HG02763 (cell line): Measurements from ENCODE around the gene FGA.
A peak's percentile ranks its signal among the peaks of the same experiment; 100 is the strongest.

Experiments
- ATAC-seq: cut with Tn5 transposase; IDR thresholded peaks from one replicate; pipeline ENCODE4 v1.9.1; 2021; ENCODE audit warnings: mild to moderate bottlenecking, moderate library complexity; ENCODE audit not compliant: unreplicated experiment

Gene FGA

DNA sequence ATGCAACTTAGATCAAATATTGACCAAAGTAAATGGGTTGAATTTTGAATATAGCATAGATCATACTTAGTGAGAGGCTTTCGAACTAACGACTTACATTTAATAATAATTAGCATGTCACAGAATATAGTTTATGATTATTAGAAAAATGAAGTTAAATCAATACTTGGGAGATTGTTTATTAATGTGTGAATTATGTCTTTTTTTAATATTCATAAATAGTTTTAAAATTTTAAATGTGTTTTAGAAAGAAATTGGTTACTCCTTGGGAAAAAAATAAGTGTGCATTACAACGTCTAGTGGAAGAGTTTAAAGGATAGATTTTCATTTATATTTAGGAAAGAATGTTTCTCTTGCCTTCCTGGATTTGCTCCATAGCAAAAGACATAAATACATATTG lies 7.3 kb downstream of the FGA start:
- ATAC-seq, result no peak

DNA sequence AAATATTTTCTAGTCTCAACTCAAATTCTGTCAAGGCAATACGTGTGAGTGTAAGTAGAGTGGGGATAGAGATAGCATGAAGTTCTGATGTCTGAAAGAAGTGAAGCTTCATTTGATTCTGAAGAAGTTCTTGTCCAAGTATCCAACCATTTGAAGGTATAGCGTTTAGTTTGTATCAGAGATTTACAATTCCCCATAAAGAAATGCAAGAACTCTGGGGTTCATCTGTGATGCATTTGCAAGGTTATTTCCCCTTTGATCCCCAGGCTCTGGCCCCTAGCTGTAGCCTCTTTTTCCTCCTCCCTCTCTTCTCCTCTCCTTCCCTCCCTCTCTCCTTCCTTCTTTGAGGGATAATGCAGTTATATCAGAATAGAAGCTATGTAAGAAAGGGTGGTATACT lies 7.8 kb downstream of the FGA start:
- ATAC-seq, result no peak

DNA sequence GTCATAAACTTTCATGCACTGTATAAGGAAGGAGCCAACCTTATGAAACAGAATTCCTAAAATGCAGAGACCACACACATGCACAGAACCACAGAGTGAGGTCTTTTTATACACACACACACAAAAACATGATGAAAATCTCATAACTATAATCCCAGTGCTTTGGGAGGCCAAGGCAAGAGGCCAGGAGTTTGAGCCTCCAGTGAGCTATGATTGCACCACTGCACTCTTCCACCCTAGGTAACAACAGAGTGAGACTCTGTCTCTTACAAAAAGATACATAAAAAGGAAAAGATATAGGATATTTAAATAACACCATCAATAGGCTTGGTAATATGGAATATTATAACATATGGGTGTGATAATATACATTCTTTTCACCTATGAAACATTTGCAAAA lies 10.6 kb downstream of the FGA start:
- no peak for ATAC-seq

DNA sequence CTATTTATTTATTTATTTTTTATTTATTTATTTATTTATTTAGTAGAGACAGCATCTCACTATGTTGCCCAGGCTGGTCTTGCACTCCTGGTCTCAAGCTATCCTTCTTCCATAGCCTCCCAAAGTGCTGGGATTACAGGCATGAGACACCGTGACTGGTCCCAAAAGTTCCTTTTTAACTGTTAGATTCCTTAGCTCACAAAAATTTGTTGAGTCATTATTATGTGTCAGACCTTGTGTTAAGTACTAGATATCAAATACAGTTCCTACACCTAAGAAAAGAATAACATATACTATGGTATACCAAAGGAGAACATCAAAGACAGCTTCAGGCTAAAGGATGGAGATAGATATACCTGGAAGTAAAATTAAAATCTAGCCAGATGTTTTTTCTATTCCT lies 11.6 kb downstream of the FGA start:
- ATAC-seq, result no peak

DNA sequence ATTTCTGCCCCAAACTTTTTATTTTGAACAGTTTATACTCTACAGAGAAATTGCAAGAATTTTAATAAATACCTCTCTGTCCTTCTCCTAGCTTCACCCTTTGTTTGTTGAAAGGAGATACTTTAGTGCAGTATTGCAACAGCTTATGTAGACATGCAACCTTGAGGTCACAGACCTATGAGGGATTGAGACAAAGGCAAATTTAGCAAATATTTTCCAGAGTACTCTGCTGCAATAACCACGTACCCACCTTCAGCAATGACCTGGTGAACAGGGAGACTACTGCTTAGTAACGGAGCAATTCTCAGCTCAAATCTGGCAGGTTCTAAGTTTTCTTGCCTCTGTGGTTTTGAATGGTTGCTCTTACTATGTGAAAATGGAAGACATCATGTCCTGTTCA lies 13.2 kb downstream of the FGA start:
- no peak for ATAC-seq

DNA sequence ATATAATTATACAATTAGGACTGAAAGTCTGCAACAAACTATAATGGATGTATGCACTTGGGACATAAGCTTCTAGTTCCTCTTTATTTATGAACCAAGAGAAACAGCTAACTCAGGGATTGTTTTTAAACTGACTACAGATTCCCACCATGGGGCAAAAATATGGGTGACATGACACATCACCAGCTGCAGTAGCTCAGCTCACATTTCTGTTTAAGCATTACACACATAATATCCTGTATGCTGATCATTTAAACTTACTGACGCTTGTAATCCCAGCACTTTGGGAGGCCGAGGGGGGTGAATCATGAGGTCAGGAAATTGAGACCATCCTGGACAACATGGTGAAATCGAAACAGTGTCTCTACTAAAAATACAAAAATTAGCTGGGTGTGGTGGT lies 16.2 kb downstream of the FGA start:
- no peak for ATAC-seq

DNA sequence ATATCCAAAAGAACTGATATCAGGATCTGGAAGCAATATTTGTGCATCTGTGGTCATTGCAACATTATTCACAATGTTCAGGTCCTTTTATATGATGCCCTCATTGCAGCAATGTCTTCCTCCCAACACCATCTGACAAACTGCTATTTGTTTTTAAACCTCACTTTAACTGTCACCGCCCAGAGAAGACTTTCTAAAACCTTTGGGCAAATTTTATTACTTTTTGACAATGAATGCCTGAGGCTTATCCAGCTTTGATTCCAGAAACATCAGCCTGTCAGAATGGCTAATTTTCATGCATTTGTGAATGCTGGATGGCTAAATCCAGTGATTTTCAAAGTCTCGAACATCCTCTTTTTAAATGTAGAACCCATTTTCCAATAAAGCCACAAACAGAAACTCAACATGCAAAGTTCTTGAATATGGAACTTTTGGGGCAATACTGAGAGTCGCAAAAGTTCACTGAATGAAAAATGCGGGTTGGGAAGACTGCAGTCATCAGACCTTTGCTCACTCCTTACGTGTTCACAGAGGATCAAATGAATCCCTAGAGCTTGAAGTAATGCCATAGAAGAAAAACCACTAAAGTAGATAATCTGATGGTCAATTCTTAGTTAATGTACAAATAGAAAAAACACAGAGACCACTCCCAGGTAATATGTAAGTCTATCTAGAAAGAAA lies 17.2 kb downstream of the FGA start:
- ATAC-seq, result no peak

DNA sequence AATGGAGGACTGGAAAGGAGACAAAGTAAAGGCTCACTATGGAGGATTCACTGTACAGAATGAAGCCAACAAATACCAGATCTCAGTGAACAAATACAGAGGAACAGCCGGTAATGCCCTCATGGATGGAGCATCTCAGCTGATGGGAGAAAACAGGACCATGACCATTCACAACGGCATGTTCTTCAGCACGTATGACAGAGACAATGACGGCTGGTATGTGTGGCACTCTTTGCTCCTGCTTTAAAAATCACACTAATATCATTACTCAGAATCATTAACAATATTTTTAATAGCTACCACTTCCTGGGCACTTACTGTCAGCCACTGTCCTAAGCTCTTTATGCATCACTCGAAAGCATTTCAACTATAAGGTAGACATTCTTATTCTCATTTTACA lies 21.0 kb downstream of the FGA start:
- ATAC-seq, result no peak

DNA sequence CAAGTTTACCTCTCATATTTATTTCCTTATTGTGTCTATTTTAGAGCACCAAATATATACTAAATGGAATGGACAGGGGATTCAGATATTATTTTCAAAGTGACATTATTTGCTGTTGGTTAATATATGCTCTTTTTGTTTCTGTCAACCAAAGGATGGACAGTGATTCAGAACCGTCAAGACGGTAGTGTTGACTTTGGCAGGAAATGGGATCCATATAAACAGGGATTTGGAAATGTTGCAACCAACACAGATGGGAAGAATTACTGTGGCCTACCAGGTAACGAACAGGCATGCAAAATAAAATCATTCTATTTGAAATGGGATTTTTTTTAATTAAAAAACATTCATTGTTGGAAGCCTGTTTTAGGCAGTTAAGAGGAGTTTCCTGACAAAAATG lies 21.5 kb downstream of the FGA start:
- ATAC-seq, result no peak

DNA sequence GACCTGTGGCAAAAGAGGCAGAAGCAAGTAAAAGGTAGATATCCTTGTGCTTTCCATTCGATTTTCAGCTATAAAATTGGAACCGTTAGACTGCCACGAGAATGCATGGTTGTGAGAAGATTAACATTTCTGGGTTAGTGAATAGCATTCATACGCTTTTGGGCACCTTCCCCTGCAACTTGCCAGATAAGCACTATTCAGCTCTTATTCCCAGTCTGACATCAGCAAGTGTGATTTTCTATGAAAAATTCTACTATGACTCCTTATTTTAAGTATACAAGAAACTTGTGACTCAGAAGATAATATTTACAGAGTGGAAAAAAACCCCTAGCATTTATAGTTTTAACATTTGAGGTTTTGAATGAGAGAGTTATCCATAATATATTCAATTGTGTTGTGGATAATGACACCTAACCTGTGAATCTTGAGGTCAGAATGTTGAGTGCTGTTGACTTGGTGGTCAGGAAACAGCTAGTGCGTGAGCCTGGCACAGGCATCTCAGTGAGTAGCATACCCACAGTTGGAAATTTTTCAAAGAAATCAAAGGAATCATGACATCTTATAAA lies 23.8 kb downstream of the FGA start:
- ATAC-seq, result no peak

DNA sequence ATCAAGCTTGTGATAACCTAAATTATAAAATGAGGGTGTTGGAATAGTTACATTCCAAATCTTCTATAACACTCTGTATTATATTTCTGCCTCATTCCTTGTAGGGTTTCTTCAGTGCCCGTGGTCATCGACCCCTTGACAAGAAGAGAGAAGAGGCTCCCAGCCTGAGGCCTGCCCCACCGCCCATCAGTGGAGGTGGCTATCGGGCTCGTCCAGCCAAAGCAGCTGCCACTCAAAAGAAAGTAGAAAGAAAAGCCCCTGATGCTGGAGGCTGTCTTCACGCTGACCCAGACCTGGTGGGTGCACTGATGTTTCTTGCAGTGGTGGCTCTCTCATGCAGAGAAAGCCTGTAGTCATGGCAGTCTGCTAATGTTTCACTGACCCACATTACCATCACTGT lies 24.8 kb downstream of the FGA start:
- no peak for ATAC-seq

DNA sequence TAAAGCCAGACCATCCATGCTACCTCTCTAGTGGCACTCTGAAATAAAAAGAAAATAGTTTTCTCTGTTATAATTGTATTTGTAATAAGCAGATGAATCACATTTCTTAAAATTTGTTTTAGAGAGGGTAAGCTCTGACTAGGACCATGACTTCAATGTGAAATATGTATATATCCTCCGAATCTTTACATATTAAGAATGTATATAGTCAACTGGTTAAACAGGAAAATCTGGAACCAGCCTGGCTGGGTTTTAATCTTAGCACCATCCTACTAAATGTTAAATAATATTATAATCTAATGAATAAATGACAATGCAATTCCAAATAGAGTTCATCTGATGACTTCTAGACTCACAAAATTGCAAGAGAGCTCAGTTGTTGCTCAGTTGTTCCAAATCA lies 26.2 kb downstream of the FGA start:
- no peak for ATAC-seq

DNA sequence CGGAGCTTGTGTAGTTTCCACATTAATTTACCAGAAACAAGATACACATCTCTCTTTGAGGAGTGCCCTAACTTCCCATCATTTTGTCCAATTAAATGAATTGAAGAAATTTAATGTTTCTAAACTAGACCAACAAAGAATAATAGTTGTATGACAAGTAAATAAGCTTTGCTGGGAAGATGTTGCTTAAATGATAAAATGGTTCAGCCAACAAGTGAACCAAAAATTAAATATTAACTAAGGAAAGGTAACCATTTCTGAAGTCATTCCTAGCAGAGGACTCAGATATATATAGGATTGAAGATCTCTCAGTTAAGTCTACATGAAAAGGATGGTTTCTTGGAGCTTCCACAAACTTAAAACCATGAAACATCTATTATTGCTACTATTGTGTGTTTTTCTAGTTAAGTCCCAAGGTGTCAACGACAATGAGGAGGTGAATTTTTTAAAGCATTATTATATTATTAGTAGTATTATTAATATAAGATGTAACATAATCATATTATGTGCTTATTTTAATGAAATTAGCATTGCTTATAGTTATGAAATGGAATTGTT lies 27.8 kb downstream of the FGA start, which contains the start of gene FGB:
TSS of gene FGB (plus strand) at position 315 of the 558 bp plus-strand sequence. CDS start at position 323, 8 bp downstream.
- no peak for ATAC-seq

DNA sequence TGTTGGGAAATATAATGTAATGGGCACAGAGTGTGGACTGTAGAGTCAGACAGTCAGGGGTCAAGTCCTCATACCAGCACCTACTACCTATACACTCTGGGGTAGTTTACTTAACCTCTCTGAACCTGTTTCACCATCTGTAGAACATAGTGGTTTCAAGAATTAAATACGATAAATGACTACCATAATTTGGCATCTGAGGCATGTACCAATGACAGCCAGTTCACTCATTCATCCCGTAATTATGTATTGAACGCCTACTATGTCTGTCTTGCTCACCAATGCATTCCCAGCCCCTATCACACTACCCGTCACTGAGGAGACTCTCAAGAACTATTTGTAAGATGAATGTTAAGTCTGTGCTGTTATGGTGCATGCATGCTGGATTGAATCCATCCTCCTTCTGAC lies 29.7 kb downstream of the FGA start:
- no peak for ATAC-seq

DNA sequence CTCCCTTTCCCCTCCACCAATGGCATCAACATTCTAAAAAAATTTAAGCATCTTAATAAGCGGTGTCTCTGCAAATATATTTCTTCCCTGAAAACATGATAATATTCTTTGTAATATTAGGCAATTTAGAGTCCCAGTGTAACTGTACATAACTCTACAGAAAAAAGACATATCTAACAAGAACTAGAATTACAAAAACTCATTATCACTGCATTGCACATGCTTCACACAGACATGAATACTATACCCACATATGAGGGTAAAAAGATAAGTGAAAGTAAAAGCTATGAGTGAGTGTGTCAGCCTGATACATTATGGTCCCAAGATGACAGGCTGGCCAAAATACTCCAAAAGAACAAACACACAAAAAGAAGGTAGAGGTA lies 30.1 kb downstream of the FGA start:
- ATAC-seq, result no peak

DNA sequence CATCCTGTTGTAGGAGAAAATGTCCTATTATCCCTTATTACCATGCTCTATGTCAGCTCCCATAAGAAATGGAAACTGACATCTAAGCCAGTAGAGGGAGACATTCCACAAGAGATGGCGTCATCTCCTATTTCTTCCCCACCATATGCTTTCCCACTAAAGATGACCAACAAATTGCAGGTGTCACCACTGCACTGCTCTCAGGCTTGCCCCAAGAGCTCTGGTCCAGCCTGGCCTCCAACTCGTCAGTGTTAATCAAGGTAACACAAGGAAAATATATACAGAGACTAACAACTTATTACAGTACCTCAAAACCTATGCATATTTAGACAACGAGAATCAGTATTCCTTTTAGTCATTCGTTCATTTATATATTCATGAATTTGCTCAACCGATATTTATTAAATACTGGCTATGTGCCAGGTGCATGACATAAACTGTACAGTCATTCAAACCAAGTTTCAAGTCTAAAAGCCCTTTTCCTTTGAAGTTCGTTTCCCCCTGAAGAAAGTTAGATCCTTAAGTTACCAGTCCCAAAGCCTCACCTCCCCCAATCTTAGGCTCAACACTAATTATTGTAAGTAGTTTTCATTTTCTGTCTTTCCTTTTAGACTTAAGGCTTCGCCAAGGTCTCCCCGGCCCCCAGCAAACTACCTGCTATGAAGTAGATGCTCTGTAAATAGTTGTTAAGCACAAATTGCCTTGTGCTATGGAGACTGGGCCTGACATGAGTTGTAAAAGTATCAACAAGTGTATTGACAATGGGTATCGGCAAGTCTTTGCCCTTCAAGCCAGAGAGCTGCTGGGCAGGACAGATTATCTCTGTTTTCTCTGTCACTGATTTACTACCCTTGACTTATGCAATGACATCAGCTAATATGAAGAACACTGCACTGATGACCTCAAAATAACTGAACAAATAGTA lies 30.8 kb downstream of the FGA start:
- peak; percentile 87 for ATAC-seq

DNA sequence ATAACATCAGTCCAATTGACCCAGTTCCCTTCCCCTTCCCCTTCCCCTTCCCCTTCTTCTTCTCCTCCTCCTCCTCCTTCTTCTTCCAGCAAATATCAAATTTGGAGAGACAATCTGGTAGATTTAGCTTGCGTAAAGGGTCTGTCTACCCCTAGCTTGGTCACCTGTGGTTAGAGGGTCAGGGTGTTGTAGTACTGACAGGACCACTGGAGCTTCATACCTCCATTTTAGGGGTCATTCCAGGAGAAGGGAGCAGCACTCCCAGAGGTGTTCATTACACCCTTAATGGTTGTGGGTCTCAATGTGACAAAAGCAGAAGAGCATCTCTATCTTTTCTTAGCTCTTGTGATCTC lies 31.4 kb downstream of the FGA start:
- peak; percentile 19 for ATAC-seq

DNA sequence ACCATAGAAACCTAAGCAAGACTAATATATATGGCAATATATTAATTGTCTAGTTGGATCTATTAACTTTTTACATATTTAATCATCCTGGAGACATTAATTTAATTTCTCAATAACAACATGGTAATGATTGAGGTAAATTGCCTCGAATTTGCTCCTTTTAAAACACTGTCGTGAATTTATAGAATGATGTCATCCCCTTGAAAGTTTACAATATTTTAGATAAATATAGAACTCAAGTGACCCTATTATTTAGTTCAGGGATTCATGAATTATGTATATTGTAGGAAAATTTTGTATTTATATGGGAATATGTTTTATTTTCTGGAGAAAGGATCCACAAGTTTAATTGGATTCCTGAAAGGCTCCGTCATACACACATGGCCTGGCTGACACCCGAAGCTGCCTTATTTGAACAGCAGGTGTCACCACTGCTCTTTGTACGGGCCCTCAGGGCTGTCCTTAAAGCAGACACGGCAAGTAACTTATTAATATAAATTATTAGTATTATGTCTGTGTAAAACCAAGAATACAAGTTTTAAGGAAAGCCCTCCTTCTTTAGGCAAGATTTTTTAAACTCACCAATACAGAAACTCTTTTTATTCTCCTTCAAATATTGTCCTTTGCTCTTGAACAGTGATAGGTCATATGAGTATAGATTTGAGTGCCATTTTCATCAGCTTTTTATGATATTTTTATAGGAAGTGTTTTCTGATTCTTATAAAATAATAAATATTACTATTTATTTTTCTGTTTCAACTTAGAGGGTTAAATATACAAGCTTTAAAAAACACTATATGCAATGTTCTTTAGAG lies 38.5 kb downstream of the FGA start:
- ATAC-seq, result peak; percentile 42

DNA sequence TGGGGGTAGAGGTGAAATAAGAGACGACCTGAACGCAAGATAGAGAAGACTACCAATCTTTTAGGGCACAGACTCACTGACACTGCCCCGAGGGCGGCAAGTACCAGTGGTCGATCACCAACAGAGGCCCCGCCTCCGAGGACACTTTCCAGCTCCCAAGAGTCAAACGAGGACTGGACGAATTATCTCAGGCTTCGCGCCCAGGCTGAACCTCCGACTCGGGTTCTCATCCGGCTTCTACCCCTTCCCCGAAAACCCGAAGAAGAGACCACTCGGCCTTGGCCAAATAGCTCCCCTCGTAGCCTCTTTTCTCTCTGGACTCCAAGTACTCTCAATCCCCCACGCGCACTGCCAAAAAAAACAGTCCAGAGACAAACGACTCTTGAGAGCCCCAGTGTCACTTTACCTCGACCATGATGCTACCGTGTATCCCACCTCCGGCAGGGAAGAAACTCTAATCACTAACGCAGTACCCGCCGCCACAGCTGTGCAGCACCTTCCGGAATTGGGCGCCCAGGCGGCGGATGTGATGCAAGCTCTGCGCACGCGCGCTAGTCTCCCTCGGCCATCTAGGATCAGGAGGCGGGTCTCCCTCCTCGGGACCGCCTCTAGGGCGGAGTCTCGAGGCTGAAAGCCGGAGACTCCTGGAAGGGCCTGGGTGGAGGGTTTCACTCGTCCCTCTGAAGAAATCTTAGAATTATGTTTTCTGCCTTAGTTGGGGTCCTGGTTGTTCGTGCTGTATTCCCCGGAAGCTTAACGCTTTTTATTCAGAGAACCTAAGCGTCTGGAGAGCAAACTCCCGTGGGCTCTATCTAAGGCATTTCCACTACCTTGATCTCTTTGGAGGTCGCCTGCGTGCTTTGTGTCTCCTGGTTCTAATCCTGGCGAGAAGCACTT lies 40.4 kb downstream of the FGA start, which contains the start of gene PLRG1:
TSS of gene PLRG1 (minus strand) at position 507 of the 897 bp plus-strand sequence. CDS start at position 415, 92 bp downstream.
- peak; percentile 98 for ATAC-seq

DNA sequence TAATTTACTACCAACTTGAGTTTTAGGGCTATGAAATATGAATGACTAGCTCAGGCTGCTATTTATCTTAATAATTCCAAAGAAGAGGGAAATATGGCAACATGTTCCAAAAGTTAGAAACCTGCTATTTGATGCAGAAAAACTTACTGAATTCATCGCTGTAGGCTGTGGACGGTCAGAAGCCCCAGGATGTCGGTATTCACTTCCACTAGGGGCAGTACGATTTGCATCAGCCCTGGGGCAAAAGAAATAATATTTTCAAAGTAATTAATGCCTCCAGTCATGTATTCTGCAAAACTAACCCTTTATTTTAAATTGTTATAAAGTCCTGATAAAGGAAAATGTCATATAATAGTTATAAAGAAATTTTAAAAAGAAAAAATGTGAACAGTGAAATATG lies 44.9 kb downstream of the FGA start:
- ATAC-seq, result no peak
